ENCODE measurements around the gene HDAC8. TPM values are rescaled to one million over a fixed set of nuclear protein-coding genes. Genes with fewer than 3 reads are reported as not detected.

The HDAC8 gene
- total RNA-seq, 4 donors from 2014 or later: 13.8 to 19.3 (median 18.2) TPM

DNA sequence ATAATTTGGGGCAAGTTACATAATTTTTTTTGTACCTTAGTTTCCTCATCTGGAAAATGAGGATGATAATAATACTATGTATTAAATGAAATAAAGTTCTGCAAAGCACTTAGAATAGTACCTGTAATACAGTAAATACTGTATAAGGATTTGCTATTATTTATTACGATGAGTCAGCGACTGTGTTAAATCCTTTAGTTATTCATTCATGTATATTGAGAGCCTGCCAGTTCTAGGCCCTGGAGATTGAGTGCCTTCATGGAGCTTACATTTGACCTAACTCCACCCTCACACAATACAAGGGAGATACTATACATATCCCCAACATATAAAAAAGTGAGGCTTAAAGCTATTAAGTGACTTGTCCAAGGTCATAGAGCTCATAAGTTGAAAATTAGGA lies 199.9 kb downstream of the HDAC8 start:
- no peak overlapping the region for H3K4me3 ChIP-seq (ENCODE audit: low read depth, poor library complexity, severe bottlenecking)
- 90 to 92% methylated on average over 2 of the region's 2 CpGs for WGBS, 2 donors
- DNase-seq (ENCODE audit: low spot score in 2 of 2): no peak
- intact Hi-C loops (cut with DNase I; ENCODE audit: low total_unique reads): no loop called here
- TF ChIP-seq CTCF (IDR thresholded peaks at IDR 0.05): no peak

- intact Hi-C loops (cut with DNase I; ENCODE audit: low total_unique reads): no loop called here
- H3K4me3 ChIP-seq (ENCODE audit: low read depth, poor library complexity, severe bottlenecking): no peak overlapping the region
- WGBS, 2 donors: 74 to 84% methylated on average over 3 of the region's 3 CpGs
- no peak for TF ChIP-seq CTCF (IDR thresholded peaks at IDR 0.05)
- no peak for DNase-seq (ENCODE audit: low spot score in 2 of 2)
These were observed 201.2 kb downstream of the HDAC8 start for GRCh38 chrX:72371405-72371804.

DNA sequence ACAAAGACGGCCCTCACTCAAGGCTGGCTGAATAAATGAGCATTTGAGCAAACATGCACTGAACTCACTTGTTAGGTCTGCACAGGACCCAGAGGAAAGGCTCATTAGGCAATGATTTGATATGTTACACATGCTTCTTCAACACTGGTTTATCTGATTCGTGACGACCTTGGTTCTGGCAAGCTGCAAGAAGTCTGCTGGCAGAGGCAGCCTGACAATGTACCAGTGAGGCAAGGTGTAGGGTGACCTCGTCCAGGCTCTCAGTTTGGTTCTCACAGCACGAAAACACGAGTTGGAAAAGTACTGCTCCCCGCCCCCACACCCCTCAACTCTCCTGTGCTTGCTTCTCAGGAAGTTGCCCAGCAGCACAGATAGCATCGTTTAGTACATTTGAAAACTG lies 203.8 kb downstream of the HDAC8 start:
- DNase-seq (ENCODE audit: low spot score in 2 of 2): no peak
- intact Hi-C loops (cut with DNase I; ENCODE audit: low total_unique reads): no loop called here
- TF ChIP-seq POLR2A (IDR thresholded peaks at IDR 0.05): no peak
- no peak for TF ChIP-seq CTCF (IDR thresholded peaks at IDR 0.05)
- no peak overlapping the region for H3K4me3 ChIP-seq (ENCODE audit: low read depth, poor library complexity, severe bottlenecking)
- 68 to 80% methylated on average over 8 of the region's 8 CpGs for WGBS, 2 donors

- TF ChIP-seq CTCF (IDR thresholded peaks at IDR 0.05): no peak
- TF ChIP-seq POLR2A (IDR thresholded peaks at IDR 0.05): no peak
- WGBS, 2 donors: 100% methylated on average over 1 of the region's 1 CpG
- no peak for DNase-seq (ENCODE audit: low spot score in 2 of 2)
- intact Hi-C loops (cut with DNase I; ENCODE audit: low total_unique reads): no loop called here
- H3K4me3 ChIP-seq (ENCODE audit: low read depth, poor library complexity, severe bottlenecking): no peak overlapping the region
These were observed 205.1 kb downstream of the HDAC8 start for GRCh38 chrX:72367516-72367915.

GRCh38 chrX:72366701-72367454 lies 205.8 kb downstream of the HDAC8 start:
- DNase-seq (ENCODE audit: low spot score in 2 of 2): no peak
- TF ChIP-seq POLR2A (IDR thresholded peaks at IDR 0.05): no peak
- TF ChIP-seq CTCF (IDR thresholded peaks at IDR 0.05): no peak
- no peak overlapping the region for H3K4me3 ChIP-seq (ENCODE audit: low read depth, poor library complexity, severe bottlenecking)
- intact Hi-C loops (cut with DNase I; ENCODE audit: low total_unique reads): no loop called here
- WGBS, 2 donors: 72 to 93% methylated on average over 10 of the region's 10 CpGs

GRCh38 chrX:72366178-72366577 lies 206.5 kb downstream of the HDAC8 start:
- intact Hi-C loops (cut with DNase I; ENCODE audit: low total_unique reads): no loop called here
- 84 to 85% methylated on average over 4 of the region's 4 CpGs for WGBS, 2 donors
- no peak overlapping the region for H3K4me3 ChIP-seq (ENCODE audit: low read depth, poor library complexity, severe bottlenecking)
- TF ChIP-seq POLR2A (IDR thresholded peaks at IDR 0.05) (no peak), CTCF (IDR thresholded peaks at IDR 0.05) (no peak)
- DNase-seq (ENCODE audit: low spot score in 2 of 2): no peak

All from lower leg skin (tissue), 4 donors.